ENCODE data around the gene TMEM132E. TPM values are rescaled to one million over a fixed set of nuclear protein-coding genes. Genes with fewer than 3 reads are reported as not detected.

TMEM132E gene
- total and polyA plus RNA-seq, 7 donors, result 0.01 to 0.26 (median 0.03) TPM; not detected in 4

DNA sequence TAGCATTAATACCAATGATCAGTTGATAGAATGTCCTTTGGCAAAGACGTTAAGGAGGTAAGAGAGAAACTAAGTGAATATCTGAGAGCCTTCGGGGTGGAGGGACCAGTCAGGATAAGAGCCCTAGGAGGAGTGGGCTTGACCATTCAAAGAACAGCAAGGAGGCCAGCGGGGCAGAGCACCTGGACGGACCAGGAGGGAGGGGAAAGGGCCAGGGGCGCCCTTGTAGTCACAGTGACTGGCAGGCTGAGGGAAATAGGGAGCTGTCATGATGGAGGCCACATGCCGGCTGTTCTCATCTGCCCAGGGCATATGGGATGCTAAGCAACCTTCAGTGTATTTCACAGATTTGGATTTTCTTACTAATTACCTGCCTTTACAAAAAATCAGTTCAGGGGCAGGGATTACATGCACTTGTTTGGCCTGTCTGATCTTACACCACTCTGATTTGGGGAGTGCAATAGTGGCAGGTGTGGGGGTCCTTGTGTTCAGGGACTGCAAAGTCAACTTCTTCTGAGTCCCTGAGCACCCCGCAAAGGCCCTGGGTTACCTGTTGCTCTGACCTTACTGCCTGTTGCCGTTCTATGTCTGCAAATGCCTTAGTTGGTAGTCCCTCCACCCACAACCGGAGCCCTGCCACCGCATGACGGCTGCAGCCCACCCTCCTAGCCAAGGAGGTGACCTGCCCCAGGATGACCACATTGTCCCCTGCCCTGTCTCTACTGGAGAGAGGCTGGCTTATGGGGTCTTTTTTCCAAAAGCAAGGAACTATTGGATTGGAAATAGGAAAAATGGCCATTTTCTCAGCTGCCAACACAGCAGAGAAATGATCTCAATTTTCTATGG, 10.0 kb downstream of the TMEM132E start:
- H3K36me3 ChIP-seq (ENCODE audit: insufficient read depth in 1 of 2, low read depth in 1 of 2), result no peaks in the 10 kb centered on the region
- peaks cover 0 to 49% (median 15%) of the 10 kb centered on the region in 3 donors for H3K27me3 ChIP-seq (ENCODE audit: insufficient read depth in 3 of 3, low read length in 2 of 3)
- DNase-seq, result no peak
- H3K4me1 ChIP-seq, result no peaks in the 10 kb centered on the region
- H3K9me3 ChIP-seq, result no peaks in the 10 kb centered on the region
- 77 to 78% (median 78%) methylated on average over 11 of the region's 11 CpGs for WGBS, 3 donors
- no peak for ATAC-seq
- no peak overlapping the region for H3K27ac ChIP-seq
- no peak overlapping the region for H3K4me3 ChIP-seq
- intact Hi-C loops (cut with DNase I), result no loop called here
- TF ChIP-seq, protein P1, sequence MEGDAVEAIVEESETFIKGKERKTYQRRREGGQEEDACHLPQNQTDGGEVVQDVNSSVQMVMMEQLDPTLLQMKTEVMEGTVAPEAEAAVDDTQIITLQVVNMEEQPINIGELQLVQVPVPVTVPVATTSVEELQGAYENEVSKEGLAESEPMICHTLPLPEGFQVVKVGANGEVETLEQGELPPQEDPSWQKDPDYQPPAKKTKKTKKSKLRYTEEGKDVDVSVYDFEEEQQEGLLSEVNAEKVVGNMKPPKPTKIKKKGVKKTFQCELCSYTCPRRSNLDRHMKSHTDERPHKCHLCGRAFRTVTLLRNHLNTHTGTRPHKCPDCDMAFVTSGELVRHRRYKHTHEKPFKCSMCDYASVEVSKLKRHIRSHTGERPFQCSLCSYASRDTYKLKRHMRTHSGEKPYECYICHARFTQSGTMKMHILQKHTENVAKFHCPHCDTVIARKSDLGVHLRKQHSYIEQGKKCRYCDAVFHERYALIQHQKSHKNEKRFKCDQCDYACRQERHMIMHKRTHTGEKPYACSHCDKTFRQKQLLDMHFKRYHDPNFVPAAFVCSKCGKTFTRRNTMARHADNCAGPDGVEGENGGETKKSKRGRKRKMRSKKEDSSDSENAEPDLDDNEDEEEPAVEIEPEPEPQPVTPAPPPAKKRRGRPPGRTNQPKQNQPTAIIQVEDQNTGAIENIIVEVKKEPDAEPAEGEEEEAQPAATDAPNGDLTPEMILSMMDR (IDR thresholded peaks at IDR 0.05), result no peak

DNA sequence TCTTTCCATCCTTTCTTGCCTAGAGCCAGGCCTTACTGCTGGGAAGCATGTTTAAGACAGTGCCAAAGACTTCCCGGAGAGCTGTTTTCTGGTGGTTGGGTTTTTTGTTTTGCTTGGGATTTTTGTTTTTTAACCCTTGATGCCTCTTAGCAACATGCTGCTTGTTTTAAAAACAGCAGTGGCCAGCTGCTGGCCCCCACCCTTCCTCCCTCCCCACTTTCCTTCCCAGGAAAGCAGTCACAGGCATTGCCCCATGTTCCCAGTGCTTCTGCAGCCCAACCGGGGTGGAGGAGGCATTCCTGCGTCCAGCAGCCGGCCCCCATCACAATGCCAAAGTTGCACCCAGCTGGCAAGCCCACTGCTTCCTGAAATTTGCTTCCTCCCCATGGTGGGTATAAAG, 12.6 kb downstream of the TMEM132E start:
- Histone ChIP-seq H3K36me3 (ENCODE audit: insufficient read depth in 1 of 2, low read depth in 1 of 2) (no peaks in the 10 kb centered on the region), H3K4me1 (no peaks in the 10 kb centered on the region), H3K27ac (no peak overlapping the region), H3K9me3 (no peaks in the 10 kb centered on the region), H3K27me3 (ENCODE audit: insufficient read depth in 3 of 3, low read length in 2 of 3) (peaks cover 0 to 48% (median 9%) of the 10 kb centered on the region in 3 donors), H3K4me3 (no peak overlapping the region)
- no peak for DNase-seq
- WGBS, 3 donors, result 15 to 19% (median 18%) methylated on average over 4 of the region's 4 CpGs
- no peak for ATAC-seq
- TF ChIP-seq, protein P1 (IDR thresholded peaks at IDR 0.05), result no peak
- intact Hi-C loops (cut with DNase I), result no loop called here

DNA sequence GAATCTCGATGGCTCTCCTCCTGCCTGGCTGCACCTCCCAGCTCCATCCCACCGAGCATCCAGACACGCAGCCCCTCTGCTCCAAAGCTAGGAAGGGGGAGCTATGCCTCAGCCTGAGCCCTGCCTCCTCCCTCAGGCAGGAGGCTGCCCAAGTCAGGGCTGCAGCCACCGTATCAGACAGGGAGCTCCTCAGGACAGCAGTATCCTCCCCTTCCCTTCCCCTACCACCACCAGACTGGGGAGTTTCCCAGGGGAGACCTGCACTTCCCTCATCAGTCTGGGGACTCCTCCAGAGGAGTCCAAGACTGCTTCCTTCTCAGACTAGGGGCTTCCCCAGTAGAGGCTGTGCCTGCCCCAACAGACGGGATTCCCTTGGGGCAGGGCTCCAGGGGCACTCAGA, 17.5 kb downstream of the TMEM132E start:
- Histone ChIP-seq H3K27me3 (ENCODE audit: insufficient read depth in 3 of 3, low read length in 2 of 3) (peaks cover 0 to 35% (median 2%) of the 10 kb centered on the region in 3 donors), H3K4me3 (no peak overlapping the region), H3K9me3 (no peaks in the 10 kb centered on the region), H3K27ac (no peak overlapping the region), H3K36me3 (ENCODE audit: insufficient read depth in 1 of 2, low read depth in 1 of 2) (no peaks in the 10 kb centered on the region), H3K4me1 (no peaks in the 10 kb centered on the region)
- ATAC-seq (no peak), DNase-seq (no peak)
- 22 to 41% (median 28%) methylated on average over 5 of the region's 5 CpGs for WGBS, 3 donors
- TF ChIP-seq, protein P1 (IDR thresholded peaks at IDR 0.05), result no peak
- intact Hi-C loops (cut with DNase I), result loop anchor here in 1 of 2 donors (2.0 kb wide), 1 partner anchor 20 kb away; no protein-coding TSS in a partner anchor

DNA sequence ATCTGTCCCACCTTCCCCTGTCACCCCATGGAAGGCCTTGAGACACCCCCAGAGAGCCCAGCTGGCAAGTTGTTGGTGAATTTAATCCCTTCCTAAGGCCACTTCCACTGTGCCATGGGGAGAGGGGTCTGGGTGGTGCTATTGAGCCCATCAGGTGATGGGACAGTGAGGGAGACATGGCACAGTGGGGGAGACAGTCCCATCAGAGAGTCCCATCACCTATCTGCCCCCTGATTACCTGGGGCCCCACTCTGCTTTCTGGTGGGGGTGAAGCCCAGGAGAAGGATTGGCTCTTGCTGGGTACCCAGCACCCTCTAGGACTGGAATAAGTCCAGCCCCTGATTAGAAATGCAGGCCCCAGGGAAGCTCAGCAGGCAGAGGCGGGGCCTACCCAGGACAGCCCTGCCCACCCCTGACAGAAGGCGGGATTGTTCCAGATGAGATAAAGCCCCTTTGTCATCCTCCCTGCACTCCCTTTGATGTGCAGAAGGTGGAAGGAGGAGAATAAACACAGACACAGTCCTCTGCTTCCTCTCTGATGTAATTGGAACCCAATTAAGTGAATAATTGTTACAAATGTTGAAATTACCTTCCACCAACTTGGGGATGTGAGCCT, 18.9 kb downstream of the TMEM132E start:
- H3K4me1 ChIP-seq, result no peaks in the 10 kb centered on the region
- H3K36me3 ChIP-seq (ENCODE audit: insufficient read depth in 1 of 2, low read depth in 1 of 2), result no peaks in the 10 kb centered on the region
- intact Hi-C loops (cut with DNase I), result no loop called here
- H3K9me3 ChIP-seq, result no peaks in the 10 kb centered on the region
- TF ChIP-seq, protein P1 (IDR thresholded peaks at IDR 0.05), result no peak
- WGBS, 3 donors, result 73 to 82% (median 81%) methylated on average over 2 of the region's 2 CpGs
- DNase-seq (no peak), ATAC-seq (no peak)
- no peak overlapping the region for H3K4me3 ChIP-seq
- peaks cover 0 to 29% (median 2%) of the 10 kb centered on the region in 3 donors for H3K27me3 ChIP-seq (ENCODE audit: insufficient read depth in 3 of 3, low read length in 2 of 3)
- H3K27ac ChIP-seq, result no peak overlapping the region

All from psoas muscle (tissue), 8 donors.